GM18951 (cell line): ENCODE results near the gene SORL1.
A peak's percentile ranks its signal among the peaks of the same experiment; 100 is the strongest.
"Not testable (repeated sequence)": the region's sequence is repeated elsewhere in the genome, so short reads cannot be mapped to it uniquely, and the experiment has no call there.

Experiments used
- POLR2A ChIP-seq: IDR thresholded peaks from 4 replicates; pipeline ENCODE4 v1.6.1; 2011; ENCODE audit warnings: mild to moderate bottlenecking; ENCODE audit not compliant: insufficient read length, insufficient read depth; ENCODE audit errors: extremely low read depth
- in situ Hi-C: fragments of 300-500 bp; cut with MboI; formaldehyde crosslinking; loops from one replicate; pipeline ENCODE4 v1.12.0; 2022; ENCODE audit warnings: low sequenced_read_pairs, mixed read lengths, inconsistent platforms; ENCODE audit not compliant: unreplicated experiment

Gene SORL1, protein sequence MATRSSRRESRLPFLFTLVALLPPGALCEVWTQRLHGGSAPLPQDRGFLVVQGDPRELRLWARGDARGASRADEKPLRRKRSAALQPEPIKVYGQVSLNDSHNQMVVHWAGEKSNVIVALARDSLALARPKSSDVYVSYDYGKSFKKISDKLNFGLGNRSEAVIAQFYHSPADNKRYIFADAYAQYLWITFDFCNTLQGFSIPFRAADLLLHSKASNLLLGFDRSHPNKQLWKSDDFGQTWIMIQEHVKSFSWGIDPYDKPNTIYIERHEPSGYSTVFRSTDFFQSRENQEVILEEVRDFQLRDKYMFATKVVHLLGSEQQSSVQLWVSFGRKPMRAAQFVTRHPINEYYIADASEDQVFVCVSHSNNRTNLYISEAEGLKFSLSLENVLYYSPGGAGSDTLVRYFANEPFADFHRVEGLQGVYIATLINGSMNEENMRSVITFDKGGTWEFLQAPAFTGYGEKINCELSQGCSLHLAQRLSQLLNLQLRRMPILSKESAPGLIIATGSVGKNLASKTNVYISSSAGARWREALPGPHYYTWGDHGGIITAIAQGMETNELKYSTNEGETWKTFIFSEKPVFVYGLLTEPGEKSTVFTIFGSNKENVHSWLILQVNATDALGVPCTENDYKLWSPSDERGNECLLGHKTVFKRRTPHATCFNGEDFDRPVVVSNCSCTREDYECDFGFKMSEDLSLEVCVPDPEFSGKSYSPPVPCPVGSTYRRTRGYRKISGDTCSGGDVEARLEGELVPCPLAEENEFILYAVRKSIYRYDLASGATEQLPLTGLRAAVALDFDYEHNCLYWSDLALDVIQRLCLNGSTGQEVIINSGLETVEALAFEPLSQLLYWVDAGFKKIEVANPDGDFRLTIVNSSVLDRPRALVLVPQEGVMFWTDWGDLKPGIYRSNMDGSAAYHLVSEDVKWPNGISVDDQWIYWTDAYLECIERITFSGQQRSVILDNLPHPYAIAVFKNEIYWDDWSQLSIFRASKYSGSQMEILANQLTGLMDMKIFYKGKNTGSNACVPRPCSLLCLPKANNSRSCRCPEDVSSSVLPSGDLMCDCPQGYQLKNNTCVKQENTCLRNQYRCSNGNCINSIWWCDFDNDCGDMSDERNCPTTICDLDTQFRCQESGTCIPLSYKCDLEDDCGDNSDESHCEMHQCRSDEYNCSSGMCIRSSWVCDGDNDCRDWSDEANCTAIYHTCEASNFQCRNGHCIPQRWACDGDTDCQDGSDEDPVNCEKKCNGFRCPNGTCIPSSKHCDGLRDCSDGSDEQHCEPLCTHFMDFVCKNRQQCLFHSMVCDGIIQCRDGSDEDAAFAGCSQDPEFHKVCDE (N-terminal part only)

DNA sequence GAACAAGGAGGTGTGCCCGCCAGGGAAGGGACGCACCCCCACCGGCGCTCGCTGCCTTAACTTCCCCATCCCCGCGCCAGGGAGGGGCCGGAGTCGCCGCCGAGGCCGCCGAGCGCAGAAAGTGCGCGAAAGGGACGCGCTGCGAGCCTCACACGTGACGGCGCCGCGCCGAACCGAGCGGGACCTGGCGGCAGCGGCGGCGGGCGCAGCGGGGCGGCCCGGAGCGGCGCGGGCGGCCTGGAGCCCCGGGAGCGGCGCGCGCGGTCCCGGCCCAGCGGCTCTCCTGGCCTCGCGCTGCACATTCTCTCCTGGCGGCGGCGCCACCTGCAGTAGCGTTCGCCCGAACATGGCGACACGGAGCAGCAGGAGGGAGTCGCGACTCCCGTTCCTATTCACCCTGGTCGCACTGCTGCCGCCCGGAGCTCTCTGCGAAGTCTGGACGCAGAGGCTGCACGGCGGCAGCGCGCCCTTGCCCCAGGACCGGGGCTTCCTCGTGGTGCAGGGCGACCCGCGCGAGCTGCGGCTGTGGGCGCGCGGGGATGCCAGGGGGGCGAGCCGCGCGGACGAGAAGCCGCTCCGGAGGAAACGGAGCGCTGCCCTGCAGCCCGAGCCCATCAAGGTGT is at the start of gene SORL1:
TSS of gene SORL1 (plus strand) at position 329 of the 623 bp plus-strand sequence. CDS start at position 347, 18 bp downstream.
- peak; percentile 61 for TF ChIP-seq POLR2A
- in situ Hi-C loops, result no loop called here

DNA sequence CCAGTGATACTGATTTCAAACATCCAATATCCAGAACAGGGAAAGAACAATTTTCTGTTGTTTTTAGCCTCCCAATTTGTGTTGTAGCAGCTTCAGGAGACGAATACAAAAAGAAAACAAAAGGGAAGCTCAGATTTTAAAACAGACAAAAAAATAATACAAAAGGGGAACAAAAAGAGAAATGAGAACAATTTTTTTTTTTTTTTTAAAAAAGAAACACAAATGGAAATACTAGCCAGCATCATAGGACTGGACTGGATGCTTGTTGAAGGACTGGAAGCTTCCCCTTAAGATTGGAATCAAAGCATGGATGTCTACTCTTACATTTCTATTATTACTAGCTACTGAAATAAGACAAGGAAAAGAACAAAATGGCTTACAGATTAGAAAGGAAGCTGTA is 46.5 kb upstream of the SORL1 start:
- in situ Hi-C loops, result no loop called here
- no peak for TF ChIP-seq POLR2A

DNA sequence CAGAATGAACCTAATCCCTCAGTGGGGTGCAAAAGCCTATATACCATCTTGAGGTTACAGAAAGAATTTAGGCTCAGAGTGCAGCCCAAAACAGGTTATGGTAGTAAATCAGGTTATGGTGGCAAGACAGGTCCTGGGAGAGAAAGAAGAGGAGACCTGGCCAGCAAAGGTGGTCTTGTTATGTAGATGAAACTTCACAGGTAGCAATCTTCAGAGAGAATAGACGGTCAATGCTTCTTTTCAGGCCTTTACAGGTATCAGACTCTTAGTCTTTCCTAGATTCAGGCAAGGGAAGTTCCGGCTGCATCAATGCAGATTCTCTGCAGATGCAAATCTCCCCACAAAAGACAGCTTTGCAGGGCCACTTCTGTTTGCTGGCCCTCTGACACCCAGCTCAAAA is 45.8 kb upstream of the SORL1 start:
- in situ Hi-C loops, result no loop called here
- no peak for TF ChIP-seq POLR2A

DNA sequence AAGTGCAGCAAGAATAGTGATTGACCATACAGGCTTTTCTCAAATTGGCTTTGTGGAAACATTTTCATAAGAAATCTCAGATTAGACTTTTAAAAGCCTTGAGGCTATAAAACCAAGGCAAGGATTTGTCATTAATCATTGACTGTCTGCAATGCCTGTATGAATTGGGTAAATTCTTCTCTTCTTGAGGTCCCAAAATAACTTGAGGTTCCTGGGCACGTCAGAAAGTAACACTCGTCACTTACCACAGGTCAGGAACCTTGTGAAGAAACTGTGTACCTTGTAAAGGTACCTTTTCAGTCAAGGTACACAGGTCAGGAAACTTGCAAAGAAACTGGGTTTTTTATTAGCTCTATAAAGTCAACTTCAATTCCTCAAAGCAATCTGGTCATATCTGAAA is 43.3 kb upstream of the SORL1 start:
- in situ Hi-C loops, result no loop called here
- no peak for TF ChIP-seq POLR2A

DNA sequence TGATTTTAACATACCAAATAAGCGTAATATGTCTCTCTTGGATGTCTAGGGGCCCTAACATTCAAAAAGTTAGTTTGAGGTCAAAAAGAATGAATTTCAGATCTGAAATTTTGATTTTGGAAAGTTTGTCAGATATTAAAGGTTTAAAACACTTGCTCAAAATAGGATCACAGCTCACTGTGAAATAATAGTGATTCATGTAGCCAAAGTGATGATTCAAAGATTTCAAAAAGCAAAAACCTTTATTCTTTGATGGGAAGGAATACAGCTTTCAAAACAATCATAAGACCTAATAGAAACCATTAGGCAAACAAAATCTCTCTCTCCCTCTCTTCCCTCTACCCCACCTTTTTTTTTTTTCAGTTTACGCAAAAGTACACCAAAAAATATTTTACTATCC is 42.1 kb upstream of the SORL1 start:
- in situ Hi-C loops, result not testable (repeated sequence)

DNA sequence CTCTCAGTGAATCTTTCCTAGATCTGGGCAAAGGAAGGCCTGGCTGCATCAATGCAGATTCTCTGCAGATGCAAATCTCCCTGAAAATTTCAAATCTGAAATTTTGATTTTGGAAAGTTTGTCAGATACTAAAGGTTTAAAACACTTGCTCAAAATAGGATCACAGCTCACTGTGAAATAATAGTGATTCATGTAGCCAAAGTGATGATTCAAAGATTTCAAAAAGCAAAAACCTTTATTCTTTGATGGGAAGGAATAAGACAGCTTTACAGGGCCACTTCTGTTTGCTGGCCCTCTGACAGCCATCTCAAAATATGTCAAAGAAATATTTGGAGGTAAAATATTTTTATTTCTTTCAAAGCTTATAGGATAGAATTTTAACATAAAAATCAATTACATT is 40.8 kb upstream of the SORL1 start:
- in situ Hi-C loops, result not testable (repeated sequence)

DNA sequence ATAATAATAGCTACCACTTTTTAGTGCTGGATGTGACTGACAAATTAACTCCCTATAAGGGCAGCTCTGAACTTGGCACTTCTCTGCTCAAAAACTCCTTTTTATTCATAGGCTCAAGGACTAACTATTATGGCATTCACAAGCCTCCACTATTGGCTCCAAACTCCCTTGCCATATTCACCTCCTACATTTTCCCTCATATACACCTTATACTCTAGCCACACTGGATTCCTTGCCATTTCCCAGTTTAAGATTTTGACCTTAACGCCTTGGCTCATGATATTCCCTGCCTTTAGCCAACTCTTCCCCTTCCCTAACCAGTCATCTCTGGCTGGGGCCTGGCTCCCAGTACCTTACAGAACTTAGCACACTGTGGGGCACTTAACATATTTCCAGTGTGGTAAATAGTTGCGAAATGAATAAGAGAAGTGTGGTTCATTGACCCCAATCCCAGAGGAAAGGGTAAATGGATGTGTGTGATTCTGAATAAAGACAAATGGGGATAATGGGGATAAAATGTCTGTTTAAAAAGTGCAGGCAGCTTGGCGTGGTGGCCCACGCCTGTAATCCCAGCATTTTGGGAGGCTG is 40.0 kb upstream of the SORL1 start:
- TF ChIP-seq POLR2A, result no peak
- in situ Hi-C loops, result no loop called here

DNA sequence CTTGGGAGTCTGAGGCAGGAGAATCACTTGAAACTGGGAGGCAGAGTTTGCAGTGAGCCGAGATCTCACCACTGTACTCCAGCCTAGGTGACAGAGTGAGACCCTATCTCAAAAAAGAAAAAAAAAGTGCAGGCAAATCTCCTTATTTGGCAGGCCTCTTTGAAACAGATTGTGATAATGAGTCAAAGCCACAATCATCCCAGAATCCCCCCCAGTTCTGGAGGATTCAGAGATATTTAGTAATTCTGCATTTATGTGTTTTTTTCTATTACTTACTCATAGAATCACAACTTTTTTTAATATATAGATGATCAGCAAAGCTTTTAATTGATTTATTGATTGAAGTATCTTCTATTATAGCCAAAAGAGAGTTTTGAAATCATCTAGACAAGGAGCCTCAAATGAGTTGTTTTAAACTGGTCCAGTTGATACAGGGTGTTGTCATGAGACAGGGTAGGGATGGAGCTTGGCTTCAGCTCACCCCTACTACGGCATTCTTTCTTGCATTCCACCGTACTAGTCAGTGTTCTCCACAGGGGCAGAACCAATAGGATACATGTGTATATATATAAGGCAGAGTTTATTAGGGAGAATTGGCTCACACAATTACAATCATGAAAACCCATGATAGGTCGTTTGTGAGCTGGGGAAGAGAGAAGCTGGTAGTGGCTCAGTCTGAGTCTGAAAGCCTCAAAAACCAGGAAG is 39.3 kb upstream of the SORL1 start:
- no peak for TF ChIP-seq POLR2A
- in situ Hi-C loops, result no loop called here

DNA sequence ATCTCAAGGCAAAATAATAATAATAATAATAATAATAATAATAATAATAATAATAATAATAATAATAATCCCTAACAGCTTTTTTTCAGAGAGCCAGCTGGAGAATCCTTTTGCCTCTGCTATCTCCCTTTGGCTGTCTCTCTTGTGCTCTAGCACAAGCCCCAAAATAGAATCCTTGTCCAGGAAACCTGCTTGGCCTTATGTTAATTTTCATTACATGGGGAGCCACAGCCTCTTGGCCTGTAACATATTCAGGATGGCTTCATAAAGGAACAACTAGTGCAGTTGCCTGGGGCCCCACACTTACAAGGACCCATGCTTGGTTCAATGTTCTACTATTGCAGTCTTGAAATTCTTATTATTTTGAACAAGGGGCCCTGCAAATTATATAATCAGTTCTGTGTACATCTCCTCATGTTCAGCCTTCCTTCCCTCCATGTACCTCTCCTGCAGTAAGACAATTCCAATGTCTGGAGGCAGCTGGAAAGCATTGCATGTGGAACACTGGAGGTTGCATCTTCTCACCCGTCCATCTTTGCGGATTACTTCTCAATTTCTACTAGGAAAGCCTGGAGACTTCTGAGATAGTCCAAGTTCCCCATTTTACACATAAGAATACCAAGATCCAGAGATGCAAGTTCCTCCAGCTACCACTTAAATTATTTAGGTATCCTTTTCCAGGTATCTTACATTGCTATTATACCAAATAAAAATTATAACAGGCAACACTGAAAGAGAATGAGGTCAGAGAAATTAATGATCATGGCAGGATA is 37.8 kb upstream of the SORL1 start:
- TF ChIP-seq POLR2A, result no peak

DNA sequence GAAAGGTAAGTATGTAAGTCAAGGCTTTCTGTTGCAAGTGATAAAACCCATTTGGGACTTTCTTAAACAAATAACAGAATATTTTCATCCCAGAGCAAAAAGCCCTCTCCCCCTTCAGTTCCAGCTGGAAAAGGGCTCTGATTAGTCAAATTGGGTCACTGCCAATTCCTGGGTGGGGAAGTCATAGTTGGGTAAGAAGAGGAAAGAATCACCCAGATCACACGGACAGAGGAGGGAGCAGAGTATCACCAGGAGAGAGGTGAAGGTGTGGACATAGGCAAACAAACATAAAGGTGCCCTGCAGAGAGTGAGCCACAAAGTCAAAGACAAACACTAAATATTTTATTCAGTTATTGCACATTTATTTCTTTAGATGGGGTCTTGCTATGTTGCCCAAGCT is 36.3 kb upstream of the SORL1 start:
- no peak for TF ChIP-seq POLR2A
- in situ Hi-C loops, result no loop called here

More for the DNA sequence above, 37.8 kb upstream of the SORL1 start:
- in situ Hi-C loops, result no loop called here

DNA sequence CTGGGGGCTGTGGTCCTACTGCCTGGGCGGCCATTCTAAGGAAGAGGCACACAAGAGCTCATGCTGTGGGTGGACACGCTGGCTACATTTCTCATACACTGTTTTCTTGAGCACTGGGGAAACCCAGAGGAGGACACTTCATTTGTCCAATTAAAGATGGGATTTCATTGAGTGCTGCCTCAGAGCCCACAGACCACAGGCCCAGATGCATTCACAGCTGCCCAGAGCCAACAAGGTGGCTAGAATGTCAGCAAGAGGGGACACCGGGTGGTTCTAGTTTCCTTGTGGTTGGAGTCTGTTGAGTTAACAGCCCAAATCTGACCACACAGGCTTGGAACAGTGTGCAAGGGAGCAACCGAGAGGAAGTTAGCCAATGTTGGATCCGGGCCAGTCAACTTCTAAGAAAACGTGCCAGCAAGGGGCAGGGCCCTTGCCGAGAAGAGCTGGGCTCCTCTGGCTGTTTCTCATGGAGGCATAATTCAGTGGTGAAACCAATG is 35.0 kb upstream of the SORL1 start:
- in situ Hi-C loops, result no loop called here
- TF ChIP-seq POLR2A, result no peak
